HepG2 (cell line): Measurements from ENCODE around the gene HIC1. TPM values are rescaled to one million over a fixed set of nuclear protein-coding genes. Genes with fewer than 3 reads are reported as not detected.

Experiments used
- EZH2 ChIP-seq: conservative IDR thresholded peaks from 2 replicates; pipeline ENCODE4 v1.6.1; 2012; ENCODE audit warnings: mild to moderate bottlenecking, low read depth, low read length, moderate library complexity
- MAFG ChIP-seq: sonication (generic); formaldehyde crosslinking; IDR thresholded peaks from 2 replicates; pipeline ENCODE4 v1.5.1; 2020; ENCODE audit warnings: mild to moderate bottlenecking, missing genetic modification reagents
- RAD21 ChIP-seq: fragments of 450-650 bp; formaldehyde crosslinking; IDR thresholded peaks from 2 replicates; pipeline ENCODE4 v1.5.0; 2020; ENCODE audit warnings: mild to moderate bottlenecking
- SALL2 ChIP-seq: sonication (generic); formaldehyde crosslinking; IDR thresholded peaks from 2 replicates; pipeline ENCODE4 v1.8.1; 2023; ENCODE audit warnings: mild to moderate bottlenecking, missing genetic modification reagents, inconsistent platforms
- SAP130 ChIP-seq: IDR thresholded peaks from 2 replicates; pipeline ENCODE4 v1.6.1; 2016; ENCODE audit warnings: low read depth
- STAG1 ChIP-seq: sonication (generic); formaldehyde crosslinking; IDR thresholded peaks from 2 replicates; pipeline ENCODE4 v1.4.0; 2020; ENCODE audit warnings: missing genetic modification reagents
- SYNCRIP ChIP-seq: fragments of 200-400 bp; formaldehyde crosslinking; IDR thresholded peaks from 2 replicates; pipeline ENCODE4 v1.6.1; 2018; ENCODE audit warnings: mild to moderate bottlenecking, low read depth, low read length; ENCODE audit not compliant: insufficient read depth
- TSC22D2 ChIP-seq: sonication (generic); formaldehyde crosslinking; IDR thresholded peaks from 2 replicates; pipeline ENCODE4 v1.5.1; 2020; ENCODE audit warnings: missing genetic modification reagents, mild to moderate bottlenecking, borderline replicate concordance
- ZBTB3 ChIP-seq: sonication (generic); formaldehyde crosslinking; IDR thresholded peaks from 2 replicates; pipeline ENCODE4 v1.4.0; 2020; ENCODE audit warnings: low read depth, mild to moderate bottlenecking, moderate library complexity, missing genetic modification reagents, borderline replicate concordance
- ZMYM4 ChIP-seq: sonication (generic); formaldehyde crosslinking; IDR thresholded peaks from 2 replicates; pipeline ENCODE4 v1.8.1; 2023; ENCODE audit warnings: mild to moderate bottlenecking, missing genetic modification reagents
- ZNF18 ChIP-seq: sonication (generic); formaldehyde crosslinking; IDR thresholded peaks from 2 replicates; pipeline ENCODE4 v1.8.0; 2022; ENCODE audit warnings: mild to moderate bottlenecking, missing genetic modification reagents; ENCODE audit not compliant: insufficient replicate concordance
- ZNF687 ChIP-seq: sonication (generic); formaldehyde crosslinking; IDR thresholded peaks from 2 replicates; pipeline ENCODE4 v1.5.1; 2020; ENCODE audit warnings: mild to moderate bottlenecking, missing genetic modification reagents, moderate library complexity
- ZNF891 ChIP-seq: sonication (generic); formaldehyde crosslinking; IDR thresholded peaks from 2 replicates; pipeline ENCODE4 v1.5.0; 2020; ENCODE audit warnings: mild to moderate bottlenecking, missing genetic modification reagents
- polyA plus RNA-seq, 8 experiments: library from polyadenylated mRNA; depleted of rRNA in 3 of 8; stranded (reverse) in 7 of 8; unstranded in 1 of 8; fragments of >200 nt; fragmentation: Illumina TruSeq in 4 of 8; extraction: Trizol in 4 of 8; gene quantifications; 2 replicates each; pipeline versions ENCODE4 v1.2.1 to v1.2.3, GENCODE V29; 2011 to 2016; ENCODE audit warnings: low read depth in 4 of 8, missing spikeins in 1 of 8, mixed read lengths in 1 of 8; ENCODE audit not compliant: insufficient read depth in 1 of 8
- total RNA-seq, 5 experiments: library from RNA; depleted of rRNA; stranded (reverse); fragments of >200 nt; fragmentation: Illumina TruSeq; extraction: Trizol; gene quantifications; 2 replicates each; pipeline ENCODE4 v1.2.3, GENCODE V29; 2016; ENCODE audit warnings: low read depth in 1 of 5

Gene HIC1
- total and polyA plus RNA-seq, 2 of the 13 experiments (the other 11 are each of a cell fraction or from before 2014, with no cell fraction given) = 0.04 to 0.31 TPM

- TF ChIP-seq ZNF687 = peak; percentile 41; the same call in 1 of the 2 replicates
- TF ChIP-seq SALL2 (CRISPR knock-in tag) = peak; percentile 43; the same call in 1 of the 2 replicates
- no peak for TF ChIP-seq MAFG
- TF ChIP-seq ZNF891 = 0 out of 2 replicates have a peak, but pooled peaks have one; percentile 54
- TF ChIP-seq ZBTB3 (CRISPR knock-in tag) = no peak
- peak; percentile 88 for TF ChIP-seq RAD21 (CRISPR knock-in tag)
- TF ChIP-seq ZMYM4 = 0 out of 2 replicates have a peak, but pooled peaks have one; percentile 13
- TF ChIP-seq ZNF18 (CRISPR knock-in tag) = no peak
- peak; percentile 43 for TF ChIP-seq SAP130 (CRISPR knock-in tag)
- TF ChIP-seq EZH2 = peak; percentile 39; the same call in 1 of the 2 replicates
- 0 out of 2 replicates have a peak, but pooled peaks have one; percentile 30 for TF ChIP-seq TSC22D2
- TF ChIP-seq SYNCRIP = no peak
- peak; percentile 91 for TF ChIP-seq STAG1 (CRISPR knock-in tag)
These were observed 29.1 kb upstream of the HIC1 start (continued) for GRCh38 chr17:2025622-2026309.
